ENCODE measurements around the gene DHX35. TPM values are rescaled to one million over a fixed set of nuclear protein-coding genes. Genes with fewer than 3 reads are reported as not detected.

Gene DHX35
- 10.1 TPM for total RNA-seq
- 1 to 10 TPM; 7.6 to 9.8 (median 9.2) TPM for polyA plus RNA-seq (ENCODE audit: insufficient read depth in 1 of 8, insufficient read length in 8 of 8, low replicate concordance in 1 of 8)
- long read RNA-seq, donor 1 = 0 reads
- long read RNA-seq, donor 2 = 0 reads
- long read RNA-seq, donor 3, partial matches to known transcripts = 0 of 1 reads
- long read RNA-seq, donor 3, other reads (novel, unspliced or antisense) = 0 of 1 reads
- long read RNA-seq, donor 4 = 0 reads
- long read RNA-seq, donor 5, partial matches to known transcripts = 0 of 3 reads
- long read RNA-seq, donor 5, other reads (novel, unspliced or antisense) = 0 of 3 reads
- long read RNA-seq, donor 6, partial matches to known transcripts = 0 of 2 reads
- long read RNA-seq, donor 6, other reads (novel, unspliced or antisense) = 0 of 2 reads
- long read RNA-seq, donor 7 = 0 reads
- long read RNA-seq, donor 8, partial matches to known transcripts = 0 of 1 reads
- long read RNA-seq, donor 8, other reads (novel, unspliced or antisense) = 0 of 1 reads
- long read RNA-seq, donor 9, partial matches to known transcripts = 0 of 1 reads
- long read RNA-seq, donor 9, other reads (novel, unspliced or antisense) = 0 of 1 reads
- long read RNA-seq, donor 10 = 0 reads
- long read RNA-seq, donor 11 = 0 reads

- Histone ChIP-seq H3K4me3 (ENCODE audit: low read length) (peak within 1 kb of the TSS; percentile 89), H3K27ac (ENCODE audit: low read length) (peak within 1 kb of the TSS; percentile 90), H3K36me3 (ENCODE audit: control insufficient read depth, insufficient read depth, low read length) (peaks cover 2% of the 10 kb centered on the region), H3K9me3 (replicated peaks; ENCODE audit: control insufficient read depth, low read depth, low read length) (no peaks in the 10 kb centered on the region), H3K27me3 (ENCODE audit: control insufficient read depth, insufficient read depth, low read length) (no peaks in the 10 kb centered on the region), H3K4me1 (ENCODE audit: control insufficient read depth, insufficient read depth, low read length) (peaks cover 7% of the 10 kb centered on the region)
- DNase-seq = peak; percentile 99
- 0% methylated on average over 68 of the region's 70 CpGs for whole genome bisulfite sequencing (ENCODE audit: insufficient coverage)
Observed at GRCh38 chr20:38962044-38962927, at the start of gene DHX35. Gene DHX35 (plus strand): TSS chr20:38962344. CDS start chr20:38962368, 24 bp downstream.

GRCh38 chr20:38915355-38915754 is 46.8 kb upstream of the DHX35 start:
- 85% methylated on average over 5 of the region's 7 CpGs for WGBS (ENCODE audit: insufficient coverage)
- peaks cover 14% of the 10 kb centered on the region for H3K27me3 ChIP-seq (ENCODE audit: control insufficient read depth, insufficient read depth, low read length)
- no peaks in the 10 kb centered on the region for H3K4me1 ChIP-seq (ENCODE audit: control insufficient read depth, insufficient read depth, low read length)
- no peaks in the 10 kb centered on the region for H3K9me3 ChIP-seq (replicated peaks; ENCODE audit: control insufficient read depth, low read depth, low read length)
- H3K36me3 ChIP-seq (ENCODE audit: control insufficient read depth, insufficient read depth, low read length) = no peaks in the 10 kb centered on the region
- no peak for DNase-seq
- H3K27ac ChIP-seq (ENCODE audit: low read length) = no peak overlapping the region
- H3K4me3 ChIP-seq (ENCODE audit: low read length) = no peak overlapping the region

- no peaks in the 10 kb centered on the region for H3K4me1 ChIP-seq (ENCODE audit: control insufficient read depth, insufficient read depth, low read length)
- H3K9me3 ChIP-seq (replicated peaks; ENCODE audit: control insufficient read depth, low read depth, low read length) = no peaks in the 10 kb centered on the region
- no peak overlapping the region for H3K27ac ChIP-seq (ENCODE audit: low read length)
- H3K36me3 ChIP-seq (ENCODE audit: control insufficient read depth, insufficient read depth, low read length) = no peaks in the 10 kb centered on the region
- DNase-seq = no peak
- no peak overlapping the region for H3K4me3 ChIP-seq (ENCODE audit: low read length)
- H3K27me3 ChIP-seq (ENCODE audit: control insufficient read depth, insufficient read depth, low read length) = peaks cover 16% of the 10 kb centered on the region
- WGBS (ENCODE audit: insufficient coverage) = 78% methylated on average over 3 of the region's 4 CpGs
Observed at GRCh38 chr20:38917657-38918056, 44.5 kb upstream of the DHX35 start.

- 92% methylated on average over 18 of the region's 19 CpGs for WGBS (ENCODE audit: insufficient coverage)
- Histone ChIP-seq H3K36me3 (ENCODE audit: control insufficient read depth, insufficient read depth, low read length) (no peaks in the 10 kb centered on the region), H3K4me3 (ENCODE audit: low read length) (no peak overlapping the region), H3K9me3 (replicated peaks; ENCODE audit: control insufficient read depth, low read depth, low read length) (no peaks in the 10 kb centered on the region), H3K27me3 (ENCODE audit: control insufficient read depth, insufficient read depth, low read length) (peaks cover 16% of the 10 kb centered on the region), H3K4me1 (ENCODE audit: control insufficient read depth, insufficient read depth, low read length) (no peaks in the 10 kb centered on the region), H3K27ac (ENCODE audit: low read length) (no peak overlapping the region)
- DNase-seq = no peak
Observed at GRCh38 chr20:38918172-38918571, 44.0 kb upstream of the DHX35 start.

- Histone ChIP-seq H3K27ac (ENCODE audit: low read length) (no peak overlapping the region), H3K4me3 (ENCODE audit: low read length) (no peak overlapping the region), H3K4me1 (ENCODE audit: control insufficient read depth, insufficient read depth, low read length) (no peaks in the 10 kb centered on the region), H3K36me3 (ENCODE audit: control insufficient read depth, insufficient read depth, low read length) (no peaks in the 10 kb centered on the region), H3K9me3 (replicated peaks; ENCODE audit: control insufficient read depth, low read depth, low read length) (no peaks in the 10 kb centered on the region), H3K27me3 (ENCODE audit: control insufficient read depth, insufficient read depth, low read length) (peaks cover 14% of the 10 kb centered on the region)
- no peak for DNase-seq
- 40% methylated on average over 1 of the region's 7 CpGs for WGBS (ENCODE audit: insufficient coverage)
Observed at GRCh38 chr20:38919683-38920082, 42.5 kb upstream of the DHX35 start.

GRCh38 chr20:38920411-38920810 is 41.7 kb upstream of the DHX35 start:
- Histone ChIP-seq H3K9me3 (replicated peaks; ENCODE audit: control insufficient read depth, low read depth, low read length) (no peaks in the 10 kb centered on the region), H3K4me3 (ENCODE audit: low read length) (no peak overlapping the region), H3K4me1 (ENCODE audit: control insufficient read depth, insufficient read depth, low read length) (no peaks in the 10 kb centered on the region), H3K36me3 (ENCODE audit: control insufficient read depth, insufficient read depth, low read length) (no peaks in the 10 kb centered on the region), H3K27ac (ENCODE audit: low read length) (no peak overlapping the region), H3K27me3 (ENCODE audit: control insufficient read depth, insufficient read depth, low read length) (peaks cover 14% of the 10 kb centered on the region)
- no peak for DNase-seq
- 41% methylated on average over 2 of the region's 3 CpGs for WGBS (ENCODE audit: insufficient coverage)

GRCh38 chr20:38920851-38921250 is 41.3 kb upstream of the DHX35 start:
- Histone ChIP-seq H3K27ac (ENCODE audit: low read length) (no peak overlapping the region), H3K9me3 (replicated peaks; ENCODE audit: control insufficient read depth, low read depth, low read length) (no peaks in the 10 kb centered on the region), H3K4me1 (ENCODE audit: control insufficient read depth, insufficient read depth, low read length) (no peaks in the 10 kb centered on the region), H3K36me3 (ENCODE audit: control insufficient read depth, insufficient read depth, low read length) (no peaks in the 10 kb centered on the region), H3K27me3 (ENCODE audit: control insufficient read depth, insufficient read depth, low read length) (peaks cover 14% of the 10 kb centered on the region), H3K4me3 (ENCODE audit: low read length) (no peak overlapping the region)
- no peak for DNase-seq
- WGBS (ENCODE audit: insufficient coverage) = 75% methylated on average over 8 of the region's 9 CpGs

GRCh38 chr20:38924718-38925117 is 37.4 kb upstream of the DHX35 start:
- H3K4me1 ChIP-seq (ENCODE audit: control insufficient read depth, insufficient read depth, low read length) = peaks cover 19% of the 10 kb centered on the region
- no peaks in the 10 kb centered on the region for H3K9me3 ChIP-seq (replicated peaks; ENCODE audit: control insufficient read depth, low read depth, low read length)
- H3K4me3 ChIP-seq (ENCODE audit: low read length) = no peak overlapping the region
- H3K36me3 ChIP-seq (ENCODE audit: control insufficient read depth, insufficient read depth, low read length) = no peaks in the 10 kb centered on the region
- WGBS (ENCODE audit: insufficient coverage) = 100% methylated on average over 1 of the region's 2 CpGs
- H3K27me3 ChIP-seq (ENCODE audit: control insufficient read depth, insufficient read depth, low read length) = peaks cover 3% of the 10 kb centered on the region
- no peak overlapping the region for H3K27ac ChIP-seq (ENCODE audit: low read length)
- DNase-seq = no peak

GRCh38 chr20:38926142-38926933 is 35.8 kb upstream of the DHX35 start, which contains the start of gene FAM83D:
Gene FAM83D (plus strand): TSS chr20:38926417. CDS start chr20:38926443, 26 bp downstream.
- DNase-seq = peak; percentile 98
- under 1% methylated on average over 95 of the region's 95 CpGs for WGBS (ENCODE audit: insufficient coverage)
- H3K36me3 ChIP-seq (ENCODE audit: control insufficient read depth, insufficient read depth, low read length) = peaks cover 5% of the 10 kb centered on the region
- peak within 1 kb of the TSS; percentile 61 for H3K4me3 ChIP-seq (ENCODE audit: low read length)
- H3K4me1 ChIP-seq (ENCODE audit: control insufficient read depth, insufficient read depth, low read length) = peaks cover 19% of the 10 kb centered on the region
- H3K9me3 ChIP-seq (replicated peaks; ENCODE audit: control insufficient read depth, low read depth, low read length) = no peaks in the 10 kb centered on the region
- H3K27me3 ChIP-seq (ENCODE audit: control insufficient read depth, insufficient read depth, low read length) = no peaks in the 10 kb centered on the region
- H3K27ac ChIP-seq (ENCODE audit: low read length) = no peak within 1 kb of the TSS

Data from muscle of leg (tissue), 16 donors.